Ovary (tissue), 9 donors: ENCODE data around the gene TP63. TPM values are rescaled to one million over a fixed set of nuclear protein-coding genes. Genes with fewer than 3 reads are reported as not detected.

Source experiments
- DNase-seq, 5 donors: peaks; one replicate each; pipeline ENCODE4 v3.0.0-alpha.2; 2019 to 2020
- H3K27ac ChIP-seq, 2 donors: fragments of 200-600 bp; one replicate each; pipeline versions ENCODE4 v1.5.1 to v1.8.0; 2019 to 2022
- H3K27me3 ChIP-seq: fragments of 200-600 bp; one replicate; pipeline ENCODE4 v1.8.0; 2022
- H3K36me3 ChIP-seq: fragments of 200-600 bp; sonication (generic); one replicate; pipeline ENCODE4 v1.5.1; 2019
- H3K4me1 ChIP-seq: one replicate; pipeline ENCODE4 v1.8.1; 2013; ENCODE audit warnings: mild to moderate bottlenecking, moderate library complexity; ENCODE audit not compliant: insufficient read depth
- H3K4me3 ChIP-seq: fragments of 200-600 bp; sonication (generic); one replicate; pipeline ENCODE4 v1.5.1; 2017
- H3K9me3 ChIP-seq, 2 donors: fragments of 200-600 bp in 1 of 2; sonication (generic) in 1 of 2; one replicate each; pipeline versions ENCODE4 v1.5.1 to v1.8.1; 2013 to 2019; ENCODE audit warnings: mild to moderate bottlenecking in 1 of 2, moderate library complexity in 1 of 2
- EP300 ChIP-seq: sonication (generic); formaldehyde crosslinking; IDR thresholded peaks from one replicate; pipeline ENCODE4 v1.6.1; 2017; ENCODE audit warnings: antibody characterized with exemption
- POLR2A ChIP-seq: fragments of 450-650 bp; IDR thresholded peaks from one replicate; pipeline ENCODE4 v1.6.1; 2017; ENCODE audit warnings: antibody characterized with exemption, mild to moderate bottlenecking, moderate library complexity
- WGBS, 3 donors: extraction: QIAGEN DNeasy Blood & Tissue Kit in 1 of 3; methylation state at CpG; one replicate each; pipeline versions ENCODE4 v1.1.5 to v1.1.7; 2013 to 2017; 5-methylcytosine and 5-hydroxymethylcytosine counted together
- intact Hi-C, 4 donors: fragments of 100-400 bp; cut with DNase I; formaldehyde crosslinking; loops; one replicate each; pipeline versions ENCODE4 v1.11.0 to v1.15.1; 2022 to 2023
- microRNA counts: library from miRNA; unstranded; fragments of <30 nt; microRNA quantifications from one replicate; lab custom pipeline; 2016
- microRNA-seq, 3 donors: library from miRNA; unstranded; fragments of <30 nt; microRNA quantifications; one replicate each; pipeline versions ENCODE4 to v1.2.0, GENCODE V29; 2019 to 2020
- polyA plus RNA-seq, 2 donors: library from polyadenylated mRNA; stranded (reverse); fragments of 200-250 nt in 1 of 2; fragments of 350-450 nt in 1 of 2; fragmentation: Illumina TruSeq in 1 of 2; extraction: RNeasy Lipid Tissue Mini Kit (QIAGEN cat#74804) in 1 of 2; gene quantifications; one replicate each; pipeline ENCODE4 v1.2.3, GENCODE V29; 2013 to 2014
- small RNA-seq: library from RNA; depleted of rRNA; stranded (forward); fragments of <200 nt; gene quantifications from one replicate; pipeline ENCODE3, GENCODE V24; 2016
- total RNA-seq, 7 donors: library from RNA; depleted of rRNA in 2 of 7; stranded (reverse); fragments of >200 nt in 2 of 7; fragmentation: NEBNext Ultra II Directional in 3 of 7; extraction: Animal tissue kit (Norgen Biotek cat#: 25700) in 3 of 7; gene quantifications; one replicate each; pipeline versions ENCODE4 v1.1.0 to v1.2.4, GENCODE V29; 2016 to 2023
- TF ChIP-seq, protein P1 (sequence below), 3 donors: fragments of 450-650 bp in 2 of 3; fragments of 200-600 bp in 1 of 3; IDR thresholded peaks; one replicate each; pipeline versions ENCODE4 v1.5.1 to v1.8.0; 2016 to 2022; ENCODE audit warnings: antibody characterized with exemption in 3 of 3, mild to moderate bottlenecking in 1 of 3
- donor health status: DM: no; HTN: no; CAD: no; lungs with moderate emphysema.
- donor health status: DM: no; HTN: no; CAD: no.
- donor health status: Bipolar disorder and iron deficiency.
- donor health status: DM: yes; HTN: yes; CAD: no.
- donor health status: DM: no; HTN: no; CAD: no.
- donor health status: DM: yes; HTN: yes; CAD: no.

The TP63 gene
- total and polyA plus RNA-seq, 9 donors: 0.15 to 0.79 (median 0.22) TPM; not detected in 1

DNA sequence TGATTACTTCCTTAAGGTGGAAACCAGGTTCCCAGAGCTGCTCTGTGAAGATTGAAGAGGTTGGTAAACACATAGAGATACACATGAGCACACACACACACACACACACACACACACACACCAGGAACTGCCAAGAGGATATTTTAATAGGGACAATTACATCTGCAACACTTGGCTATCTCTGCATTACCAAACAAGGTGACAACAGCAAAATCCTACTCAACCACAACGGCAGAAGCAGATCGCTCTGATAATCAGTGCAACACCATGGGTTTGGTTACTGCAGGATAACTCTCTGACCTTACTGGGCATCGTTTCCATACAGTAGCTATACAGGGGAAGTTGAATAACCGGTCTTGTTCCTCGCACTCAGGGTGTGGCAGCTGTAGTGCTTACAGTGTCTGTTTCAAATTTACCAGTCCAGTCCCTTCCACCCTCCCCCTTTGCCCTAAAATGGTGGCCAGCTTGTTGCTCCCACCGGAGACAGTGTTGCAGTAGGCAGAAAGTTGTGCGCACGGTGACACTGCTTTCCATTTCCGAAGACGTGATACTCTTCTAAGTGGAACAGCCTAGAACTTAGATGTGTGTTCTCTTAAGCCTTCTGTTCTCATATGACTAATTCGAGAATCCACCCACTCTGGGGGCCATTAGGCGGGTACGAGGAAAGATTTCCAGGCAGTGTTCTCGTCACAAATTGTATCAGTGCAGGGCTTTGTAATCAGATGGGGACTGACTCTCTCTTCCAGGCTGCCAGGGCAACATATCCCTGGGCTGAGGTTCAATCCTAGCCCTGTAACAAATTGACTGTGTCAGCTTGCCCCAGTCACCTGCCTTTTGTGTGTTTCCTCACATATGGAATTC is 313.3 kb downstream of the TP63 start:
- Histone ChIP-seq H3K9me3 (no peaks in the 10 kb centered on the region), H3K27ac (no peak overlapping the region), H3K36me3 (no peaks in the 10 kb centered on the region), H3K4me3 (no peak overlapping the region), H3K4me1 (no peaks in the 10 kb centered on the region), H3K27me3 (no peaks in the 10 kb centered on the region)
- no peak for DNase-seq
- WGBS, 3 donors: 89 to 93% (median 91%) methylated on average over 14 of the region's 14 CpGs
- TF ChIP-seq EP300: no peak
- TF ChIP-seq, protein P1, sequence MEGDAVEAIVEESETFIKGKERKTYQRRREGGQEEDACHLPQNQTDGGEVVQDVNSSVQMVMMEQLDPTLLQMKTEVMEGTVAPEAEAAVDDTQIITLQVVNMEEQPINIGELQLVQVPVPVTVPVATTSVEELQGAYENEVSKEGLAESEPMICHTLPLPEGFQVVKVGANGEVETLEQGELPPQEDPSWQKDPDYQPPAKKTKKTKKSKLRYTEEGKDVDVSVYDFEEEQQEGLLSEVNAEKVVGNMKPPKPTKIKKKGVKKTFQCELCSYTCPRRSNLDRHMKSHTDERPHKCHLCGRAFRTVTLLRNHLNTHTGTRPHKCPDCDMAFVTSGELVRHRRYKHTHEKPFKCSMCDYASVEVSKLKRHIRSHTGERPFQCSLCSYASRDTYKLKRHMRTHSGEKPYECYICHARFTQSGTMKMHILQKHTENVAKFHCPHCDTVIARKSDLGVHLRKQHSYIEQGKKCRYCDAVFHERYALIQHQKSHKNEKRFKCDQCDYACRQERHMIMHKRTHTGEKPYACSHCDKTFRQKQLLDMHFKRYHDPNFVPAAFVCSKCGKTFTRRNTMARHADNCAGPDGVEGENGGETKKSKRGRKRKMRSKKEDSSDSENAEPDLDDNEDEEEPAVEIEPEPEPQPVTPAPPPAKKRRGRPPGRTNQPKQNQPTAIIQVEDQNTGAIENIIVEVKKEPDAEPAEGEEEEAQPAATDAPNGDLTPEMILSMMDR (IDR thresholded peaks at IDR 0.05): no peak
- TF ChIP-seq POLR2A: no peak
- intact Hi-C loops: no loop called here

DNA sequence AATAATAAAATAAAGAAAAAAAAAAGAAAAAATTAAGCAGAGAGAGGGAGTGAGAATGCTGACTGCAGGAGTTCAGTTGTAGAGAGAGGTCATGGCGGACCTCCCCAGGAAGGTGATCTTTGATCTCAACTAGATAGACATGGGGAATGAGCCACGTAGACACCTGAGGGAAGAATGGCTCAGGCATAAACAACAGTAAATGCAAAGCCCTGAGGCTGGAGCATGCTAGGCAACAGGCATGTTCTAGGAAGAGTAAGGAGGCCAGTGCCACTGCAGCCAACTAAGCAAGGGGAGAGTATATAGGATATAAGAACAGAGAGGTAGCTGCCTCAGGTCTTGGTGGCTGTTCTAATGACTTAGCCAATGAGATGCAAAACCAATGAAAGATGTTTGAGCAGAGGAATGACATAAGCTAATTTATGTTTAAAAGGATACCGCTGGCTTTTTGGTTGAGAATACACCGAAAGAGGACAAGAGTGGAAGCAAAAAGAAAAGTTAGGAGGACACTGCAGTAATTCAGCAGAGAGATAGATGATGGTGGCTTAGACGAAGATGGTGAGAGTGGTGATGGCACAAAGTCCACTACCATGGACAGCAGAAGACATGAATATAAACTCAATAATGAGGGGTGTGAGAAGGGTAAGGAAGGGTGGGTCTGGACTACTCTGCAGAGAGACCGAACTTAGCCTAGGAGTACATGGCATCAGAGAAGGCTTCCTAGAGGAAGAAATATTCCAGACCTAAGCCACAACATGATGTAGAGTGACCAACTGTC is 314.9 kb downstream of the TP63 start:
- Histone ChIP-seq H3K9me3 (no peaks in the 10 kb centered on the region), H3K4me3 (no peak overlapping the region), H3K4me1 (no peaks in the 10 kb centered on the region), H3K27ac (no peak overlapping the region), H3K27me3 (no peaks in the 10 kb centered on the region), H3K36me3 (no peaks in the 10 kb centered on the region)
- WGBS, 3 donors: 87 to 90% (median 89%) methylated on average over 6 of the region's 6 CpGs
- TF ChIP-seq POLR2A: no peak
- DNase-seq: no peak
- intact Hi-C loops: no loop called here

MicroRNAs encoded within 50 kb of the gene (microRNA counts, 767-probe panel; counts per million panel counts)
- microRNA hsa-miR-944 (lab: Ali Mortazavi, UCI): 530 counts per million, percentile 78 among the panel's probes with 10 or more counts

Small RNAs within 50 kb of the gene (microRNA-seq; reads per million reads assigned to microRNA genes)
- gene MIR944: 0.18 to 0.63 (median 0.38) reads per million in 3 donors

Small RNAs within 50 kb of the gene (small RNA-seq; reads per million reads assigned to genes)
- gene AC078809.1 (not detected), gene MIR944 (not detected)
